ENCODE data around the gene SEC23B.

DNA sequence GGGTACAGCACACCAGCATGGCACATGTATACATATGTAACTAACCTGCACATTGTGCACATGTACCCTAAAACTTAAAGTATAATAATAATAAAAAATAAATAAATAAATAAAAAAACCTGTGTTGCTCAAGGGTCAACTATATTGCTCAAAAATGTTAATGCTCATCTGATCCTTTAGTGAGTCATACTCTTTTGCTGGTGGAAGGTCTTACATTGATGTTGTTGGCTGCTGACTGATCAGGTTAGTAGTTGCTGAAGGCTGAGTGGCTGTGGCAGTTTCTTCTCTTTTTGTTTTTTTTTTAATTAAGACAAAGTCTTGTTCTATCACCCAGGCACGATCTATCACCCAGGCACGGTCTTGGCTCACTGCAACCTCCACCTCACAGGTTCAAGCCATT lies 29.9 kb downstream of the SEC23B start:
- TF ChIP-seq CEBPB (IDR thresholded peaks at IDR 0.05) (no peak), CREB1 (IDR thresholded peaks at IDR 0.05; ENCODE audit: low read depth) (no peak)
- TF ChIP-seq, protein P1, sequence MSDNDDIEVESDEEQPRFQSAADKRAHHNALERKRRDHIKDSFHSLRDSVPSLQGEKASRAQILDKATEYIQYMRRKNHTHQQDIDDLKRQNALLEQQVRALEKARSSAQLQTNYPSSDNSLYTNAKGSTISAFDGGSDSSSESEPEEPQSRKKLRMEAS (IDR thresholded peaks at IDR 0.05), result no peak

All from Ishikawa (cell line).